Ascending aorta (tissue), 2 donors: Measurements from ENCODE around the gene SHISA9. TPM values are rescaled to one million over a fixed set of nuclear protein-coding genes. Genes with fewer than 3 reads are reported as not detected.

ENCODE experiments used
- DNase-seq, 2 donors: peaks; one replicate each; pipeline ENCODE4 v3.0.0-alpha.2; 2019; ENCODE audit warnings: low spot score in 2 of 2
- H3K27ac ChIP-seq, 2 donors: fragments of 200-600 bp; sonication (generic); one replicate each; pipeline ENCODE4 v1.5.1; 2016 to 2017; ENCODE audit warnings: mild to moderate bottlenecking in 1 of 2
- H3K27me3 ChIP-seq: fragments of 200-600 bp; sonication (generic); one replicate; pipeline ENCODE4 v1.5.1; 2017
- H3K36me3 ChIP-seq, 2 donors: fragments of 200-600 bp; sonication (generic); one replicate each; pipeline ENCODE4 v1.5.1; 2016
- H3K4me1 ChIP-seq, 2 donors: fragments of 200-600 bp; sonication (generic); one replicate each; pipeline ENCODE4 v1.5.1; 2016 to 2017; ENCODE audit warnings: mild to moderate bottlenecking in 1 of 2
- H3K4me3 ChIP-seq, 2 donors: fragments of 200-600 bp; sonication (generic); one replicate each; pipeline ENCODE4 v1.5.1; 2016 to 2017; ENCODE audit warnings: mild to moderate bottlenecking in 1 of 2
- H3K9me3 ChIP-seq, 2 donors: fragments of 200-600 bp; sonication (generic); one replicate each; pipeline ENCODE4 v1.5.1; 2016
- CTCF ChIP-seq, 3 experiments: fragments of 200-600 bp in 2 of 3; fragments of 450-650 bp in 1 of 3; sonication (generic) in 2 of 3; IDR thresholded peaks; one replicate each; pipeline ENCODE4 v1.5.1; 2016 to 2019; ENCODE audit warnings: antibody characterized with exemption in 3 of 3, mild to moderate bottlenecking in 1 of 3, moderate library complexity in 1 of 3
- intact Hi-C: fragments of 100-400 bp; cut with DNase I; formaldehyde crosslinking; loops from one replicate; pipeline ENCODE4 v1.15.1; 2023
- total RNA-seq: library from RNA; depleted of rRNA; stranded (reverse); fragments of >200 nt; gene quantifications from one replicate; pipeline ENCODE4 v1.1.0, GENCODE V29; 2016

Gene SHISA9
- total RNA-seq, 1 donor from 2014 or later, result 8.9 TPM

- Histone ChIP-seq H3K9me3 (no peaks in the 10 kb centered on the region), H3K4me3 (no peak overlapping the region), H3K36me3 (no peaks in the 10 kb centered on the region), H3K4me1 (no peaks in the 10 kb centered on the region), H3K27ac (no peak overlapping the region), H3K27me3 (no peaks in the 10 kb centered on the region)
- intact Hi-C loops, result no loop called here
- no peak for DNase-seq
- TF ChIP-seq CTCF (IDR thresholded peaks at IDR 0.05), result no peak
These were observed 22.4 kb upstream of the SHISA9 start for GRCh38 chr16:12878973-12879372.

GRCh38 chr16:12879812-12880211 is 21.6 kb upstream of the SHISA9 start:
- no peak overlapping the region for H3K4me3 ChIP-seq
- H3K9me3 ChIP-seq, result no peaks in the 10 kb centered on the region
- H3K4me1 ChIP-seq, result no peaks in the 10 kb centered on the region
- DNase-seq, result no peak
- no peaks in the 10 kb centered on the region for H3K27me3 ChIP-seq
- intact Hi-C loops, result no loop called here
- no peaks in the 10 kb centered on the region for H3K36me3 ChIP-seq
- TF ChIP-seq CTCF (IDR thresholded peaks at IDR 0.05), result no peak
- no peak overlapping the region for H3K27ac ChIP-seq

GRCh38 chr16:12881182-12881581 is 20.2 kb upstream of the SHISA9 start:
- Histone ChIP-seq H3K36me3 (no peaks in the 10 kb centered on the region), H3K27me3 (no peaks in the 10 kb centered on the region), H3K27ac (no peak overlapping the region), H3K9me3 (no peaks in the 10 kb centered on the region), H3K4me3 (no peak overlapping the region), H3K4me1 (no peaks in the 10 kb centered on the region)
- DNase-seq, result no peak
- no peak for TF ChIP-seq CTCF (IDR thresholded peaks at IDR 0.05)
- intact Hi-C loops, result no loop called here

GRCh38 chr16:12881740-12882139 is 19.7 kb upstream of the SHISA9 start:
- Histone ChIP-seq H3K27ac (no peak overlapping the region), H3K4me1 (no peaks in the 10 kb centered on the region), H3K27me3 (no peaks in the 10 kb centered on the region), H3K4me3 (no peak overlapping the region), H3K36me3 (no peaks in the 10 kb centered on the region), H3K9me3 (no peaks in the 10 kb centered on the region)
- DNase-seq, result no peak
- intact Hi-C loops, result no loop called here
- TF ChIP-seq CTCF (IDR thresholded peaks at IDR 0.05), result no peak

GRCh38 chr16:12885742-12886141 is 15.7 kb upstream of the SHISA9 start:
- no peak for DNase-seq
- intact Hi-C loops, result no loop called here
- Histone ChIP-seq H3K9me3 (no peaks in the 10 kb centered on the region), H3K27ac (no peak overlapping the region), H3K27me3 (no peaks in the 10 kb centered on the region), H3K36me3 (no peaks in the 10 kb centered on the region), H3K4me3 (no peak overlapping the region), H3K4me1 (no peaks in the 10 kb centered on the region)
- TF ChIP-seq CTCF (IDR thresholded peaks at IDR 0.05), result no peak

GRCh38 chr16:12891836-12892235 is 9.6 kb upstream of the SHISA9 start:
- Histone ChIP-seq H3K36me3 (no peaks in the 10 kb centered on the region), H3K9me3 (no peaks in the 10 kb centered on the region), H3K4me1 (no peaks in the 10 kb centered on the region), H3K4me3 (no peak overlapping the region), H3K27ac (no peak overlapping the region), H3K27me3 (no peaks in the 10 kb centered on the region)
- intact Hi-C loops, result no loop called here
- TF ChIP-seq CTCF (IDR thresholded peaks at IDR 0.05), result no peak
- DNase-seq, result no peak
